ENCODE measurements around the gene PRCD. TPM values are rescaled to one million over a fixed set of nuclear protein-coding genes. Genes with fewer than 3 reads are reported as not detected.

PRCD gene, protein sequence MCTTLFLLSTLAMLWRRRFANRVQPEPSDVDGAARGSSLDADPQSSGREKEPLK
- not detected in 5 replicates for total RNA-seq (2022; extraction: Qiagen RNA extraction)

DNA sequence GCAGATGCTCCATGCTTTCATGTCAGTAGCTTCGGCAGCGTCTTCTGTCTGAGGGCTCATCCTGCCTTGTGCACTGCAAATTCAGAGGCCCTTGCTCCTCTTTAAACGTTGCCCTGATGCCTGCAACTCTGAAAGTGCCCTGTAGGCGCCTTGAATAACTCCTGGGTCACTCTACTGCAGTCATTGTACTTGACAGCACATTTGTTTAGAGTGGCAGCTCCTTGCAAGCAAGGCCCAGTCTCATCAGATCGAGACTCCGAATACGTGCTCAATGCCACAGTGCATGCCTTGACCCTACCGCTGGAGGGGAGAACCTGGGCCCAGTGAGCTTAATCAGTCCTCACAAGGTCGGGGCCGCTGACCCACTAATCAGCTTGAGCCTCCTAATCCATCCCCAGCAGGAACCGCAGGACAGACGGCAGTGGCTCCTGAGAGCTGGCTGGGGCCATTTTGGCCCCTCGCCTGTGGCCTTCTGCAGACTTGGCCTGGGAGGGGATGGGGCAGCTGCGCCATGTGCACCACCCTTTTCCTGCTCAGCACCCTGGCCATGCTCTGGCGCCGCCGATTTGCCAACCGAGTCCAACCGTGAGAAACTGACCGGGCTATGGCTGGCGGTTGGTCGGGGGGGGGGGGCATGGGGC, at the start of gene PRCD:
TSS of gene PRCD (plus strand) at position 414 of the 641 bp plus-strand sequence. CDS start at position 512, 98 bp downstream.

DNA sequence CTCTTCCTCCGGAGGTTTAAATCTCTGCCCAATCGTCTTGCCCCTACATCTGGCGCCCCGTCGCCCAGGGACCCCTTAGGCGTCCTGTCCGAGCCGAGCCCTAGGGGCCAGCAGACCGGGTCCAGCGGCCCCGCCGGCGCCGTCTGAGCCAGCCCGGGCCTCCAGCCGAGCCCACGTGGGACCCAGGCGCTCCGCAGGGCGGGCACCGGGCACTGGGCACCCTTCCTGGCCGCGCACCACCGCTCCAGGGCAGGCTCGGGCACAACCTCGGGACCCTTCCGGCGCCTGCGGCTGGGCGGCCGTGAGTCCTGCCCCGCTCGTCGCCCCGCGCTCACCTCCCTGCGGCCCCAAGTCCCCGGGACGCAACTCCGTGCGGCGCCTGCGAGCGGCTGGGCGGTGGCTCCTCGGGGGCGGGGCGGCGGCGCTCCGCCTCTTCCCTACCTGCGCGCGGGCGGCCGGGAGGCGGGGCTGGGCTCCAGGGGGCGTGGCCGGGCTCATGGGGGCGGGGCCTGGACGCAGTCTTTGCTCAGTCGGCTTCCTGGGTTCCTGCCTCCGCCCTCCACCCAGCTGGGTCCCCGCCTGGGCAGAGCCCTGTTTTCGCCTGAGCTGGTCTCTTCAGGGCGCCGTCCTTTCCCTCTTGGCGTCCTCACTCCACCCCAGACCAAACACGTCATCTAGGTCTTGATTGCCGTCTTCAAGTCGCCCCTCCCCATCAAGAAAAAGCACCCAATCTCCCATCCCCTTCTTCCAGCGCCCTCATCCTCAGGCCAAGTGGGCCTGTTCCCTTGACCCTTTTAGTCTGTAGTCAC, 38.6 kb upstream of the PRCD start, which contains the start of gene RHBDF2:
TSS of gene RHBDF2 (minus strand) at position 406 of the 809 bp plus-strand sequence. CDS start 19,899 bp downstream, outside the sequence.

DNA sequence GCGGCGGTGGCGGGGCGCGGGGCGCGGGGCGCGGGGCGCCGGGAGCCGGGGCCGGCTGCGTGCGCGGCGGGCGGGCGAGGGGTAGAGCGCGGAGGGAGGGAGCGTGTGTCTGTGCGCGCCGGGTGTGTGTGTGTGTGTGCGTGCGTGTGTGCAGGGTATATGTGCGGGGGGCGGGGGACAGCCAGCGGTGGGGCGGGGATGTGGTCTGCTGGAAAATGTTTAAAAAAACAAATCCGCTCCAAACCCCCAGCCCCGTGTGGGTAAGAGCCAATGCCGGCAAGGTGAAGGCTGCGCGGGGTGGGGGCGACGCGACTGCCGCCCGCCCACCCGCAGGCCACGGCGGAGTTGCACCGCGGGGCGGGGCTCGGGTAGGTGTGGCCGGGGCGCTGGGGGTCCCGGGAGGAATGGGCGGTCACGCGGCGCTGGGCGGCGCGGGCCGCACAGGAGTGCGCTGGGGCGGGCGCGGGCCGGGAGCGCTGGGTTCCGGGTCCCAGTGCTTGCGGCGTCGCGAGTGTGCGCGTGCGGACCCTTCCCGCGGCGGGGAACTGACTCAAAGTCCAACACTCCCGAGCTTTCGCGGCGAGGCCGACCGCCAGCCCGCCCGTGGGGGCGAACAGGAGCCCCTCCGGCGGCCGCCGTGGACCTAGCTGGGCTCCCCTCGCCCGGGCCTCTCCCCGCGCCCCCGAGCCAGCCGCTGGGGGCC, 2.1 kb upstream of the PRCD start, which contains the start of gene CYGB:
TSS of gene CYGB (minus strand) at position 132 of the 703 bp plus-strand sequence. CDS start 167 bp downstream, outside the sequence.

DNA sequence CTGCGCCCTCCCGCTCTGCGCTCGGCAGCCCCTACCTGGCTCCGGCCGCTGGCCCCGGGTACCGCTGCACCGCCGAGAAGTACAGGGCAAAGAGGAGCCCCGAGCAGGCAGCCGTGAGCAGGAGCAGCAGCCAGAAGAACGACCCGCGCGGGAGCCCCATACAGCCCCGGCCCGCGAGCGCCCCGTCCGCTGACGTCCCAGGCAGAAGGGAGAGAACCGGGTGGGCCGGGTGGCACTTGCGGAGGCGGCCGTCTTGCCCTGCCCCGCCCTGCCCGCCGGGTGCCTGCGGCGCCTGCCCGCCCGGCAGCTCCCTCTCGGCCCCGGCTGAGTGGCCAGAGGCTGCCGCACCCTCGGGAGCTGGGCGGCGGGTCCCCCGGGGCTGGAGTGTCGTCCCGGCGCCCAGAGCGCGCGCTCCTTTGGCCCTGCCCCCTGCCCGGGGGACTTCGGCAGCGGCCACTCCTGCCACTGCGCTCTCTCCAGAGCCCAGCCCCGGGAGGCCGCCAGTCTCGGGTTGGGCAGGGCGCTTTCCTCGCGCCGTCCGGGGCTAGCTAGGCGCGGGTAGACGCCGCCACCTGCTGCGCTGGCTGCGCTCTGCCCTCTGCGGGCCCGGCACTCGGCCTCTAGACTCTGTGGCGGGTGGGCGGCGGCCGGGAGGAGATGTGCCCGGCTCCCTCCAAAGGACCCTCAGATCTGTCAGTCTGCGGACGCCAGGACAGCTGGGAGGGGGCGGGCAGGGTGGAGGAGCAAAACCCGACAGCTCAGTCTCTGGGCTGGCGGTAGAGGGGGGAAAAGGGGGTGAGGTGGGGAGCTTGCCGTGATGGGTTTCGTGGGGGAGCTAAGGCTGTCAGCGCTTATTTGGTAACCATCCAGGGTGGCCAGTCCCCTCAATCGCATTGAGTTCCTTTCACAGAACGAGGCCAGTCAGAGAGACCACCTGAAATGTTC, 46.1 kb downstream of the PRCD start, which contains the start of gene ST6GALNAC2:
TSS of gene ST6GALNAC2 (minus strand) at position 212 of the 945 bp plus-strand sequence. CDS start at position 160, 52 bp downstream.

Other genes with a start within 250 kb of the PRCD start
- gene QRICH2, start 231.8 kb upstream of the PRCD start, total RNA-seq (2022; extraction: Qiagen RNA extraction) = 0.45 to 1.5 TPM (median 1.2 TPM) in 5 replicates
- 51.1 to 64.4 TPM (median 58.5 TPM) in 5 replicates for gene PRPSAP1, start 186.1 kb upstream of the PRCD start, total RNA-seq (2022; extraction: Qiagen RNA extraction)
- gene SPHK1, start 155.4 kb upstream of the PRCD start, total RNA-seq (2022; extraction: Qiagen RNA extraction) = 35.7 to 54.0 TPM (median 44.8 TPM) in 5 replicates
- gene UBE2O, start 86.9 kb upstream of the PRCD start, total RNA-seq (2022; extraction: Qiagen RNA extraction) = 23.1 to 32.6 TPM (median 29.5 TPM) in 5 replicates
- 0.20 to 0.81 TPM (median 0.64 TPM) in 4 of 5 replicates, not detected in the other for gene AANAT, start 72.4 kb upstream of the PRCD start, total RNA-seq (2022; extraction: Qiagen RNA extraction)
- gene RHBDF2, start 38.6 kb upstream of the PRCD start, total RNA-seq (2022; extraction: Qiagen RNA extraction) = 45.2 to 69.1 TPM (median 63.0 TPM) in 5 replicates
- gene CYGB, start 2.3 kb upstream of the PRCD start, total RNA-seq (2022; extraction: Qiagen RNA extraction) = 0.60 to 1.8 TPM (median 1.1 TPM) in 5 replicates
- gene ST6GALNAC2, start 45.8 kb downstream of the PRCD start, total RNA-seq (2022; extraction: Qiagen RNA extraction) = 0.23 to 0.61 TPM (median 0.33 TPM) in 5 replicates
- gene ST6GALNAC1, start 103.7 kb downstream of the PRCD start, total RNA-seq (2022; extraction: Qiagen RNA extraction) = 0.21 to 0.49 TPM (median 0.37 TPM) in 5 replicates
- gene MXRA7, start 170.9 kb downstream of the PRCD start, total RNA-seq (2022; extraction: Qiagen RNA extraction) = 58.0 to 75.0 TPM (median 65.0 TPM) in 5 replicates
- gene JMJD6, start 186.6 kb downstream of the PRCD start, total RNA-seq (2022; extraction: Qiagen RNA extraction) = 72.6 to 78.6 TPM (median 75.6 TPM) in 5 replicates
- 56.4 to 59.8 TPM (median 59.0 TPM) in 5 replicates for gene METTL23, start 186.8 kb downstream of the PRCD start, total RNA-seq (2022; extraction: Qiagen RNA extraction)
- gene SRSF2, start 197.3 kb downstream of the PRCD start, total RNA-seq (2022; extraction: Qiagen RNA extraction) = 395 to 461 TPM (median 439 TPM) in 5 replicates
- 19.4 to 21.8 TPM (median 20.4 TPM) in 5 replicates for gene MFSD11, start 198.1 kb downstream of the PRCD start, total RNA-seq (2022; extraction: Qiagen RNA extraction)

All from A549 treated with Mapracorat at 1 μM for 4 hours (cell line).